GM12878 (cell line): ENCODE measurements around the gene CDC27. TPM values are rescaled to one million over a fixed set of nuclear protein-coding genes. Genes with fewer than 3 reads are reported as not detected.

Source experiments
- ATAC-seq: fragments of 200-7000 bp; cut with Tn5 transposase; 3 replicates; pipeline ENCODE4 v1.9.1; 2020; ENCODE audit warnings: mild to moderate bottlenecking, moderate library complexity
- BruUV-seq: library from RNA; stranded (reverse); fragments of 400-500 nt; replicated peaks from 2 replicates; lab custom pipeline; 2021; lab: Mats Ljungman, UMichigan
- CTCF ChIA-PET: fragments of 300-600 bp; sonication (Branson Sonifier 250); formaldehyde crosslinking; extraction: SDS; loops from one replicate; lab custom pipeline; 2021; ENCODE audit warnings: inconsistent platforms; lab: Yijun Ruan, JAX
- POLR2A ChIA-PET: fragments of 350-600 bp; formaldehyde crosslinking; extraction: SDS; loops from one replicate; lab custom pipeline; 2021; ENCODE audit warnings: inconsistent platforms; lab: Charles Lee
- RAD21 ChIA-PET: fragments of 300-600 bp; sonication (Branson Sonifier 250); formaldehyde crosslinking; loops from one replicate; lab custom pipeline; 2023; ENCODE audit warnings: antibody characterized with exemption; ENCODE audit not compliant: unreplicated experiment; lab: Charles Lee
- SMC1A ChIA-PET: fragments of 300-600 bp; sonication (Branson Sonifier 250); formaldehyde crosslinking; loops from one replicate; lab custom pipeline; 2023; ENCODE audit not compliant: unreplicated experiment, uncharacterized antibody; lab: Charles Lee
- DNase-seq: peaks from one replicate; pipeline ENCODE4 v3.0.0-alpha.2; 2011; ENCODE audit warnings: low read depth, low spot score
- FAIRE-seq: peaks from 3 replicates; lab custom pipeline; 2011; peaks lifted over from hg19 to GRCh38; lab: Jason Lieb, UNC
- H2AFZ ChIP-seq: 2 replicates; pipeline ENCODE4 v1.6.0; 2011; ENCODE audit warnings: low read depth, low read length, control low read depth; ENCODE audit not compliant: control insufficient read depth
- H3K27ac ChIP-seq: 2 replicates; pipeline ENCODE4 v1.5.1; 2011; ENCODE audit warnings: control low read depth; ENCODE audit not compliant: control insufficient read depth, insufficient read depth
- H3K27me3 ChIP-seq, 2 experiments: replicated peaks in 1 of 2; 2 replicates each; pipeline versions ENCODE4 v1.6.0 to v1.6.1; 2011; ENCODE audit warnings: low read length in 1 of 2; ENCODE audit not compliant: control insufficient read depth in 2 of 2, insufficient read depth in 2 of 2
- H3K36me3 ChIP-seq, 2 experiments: 2 replicates each; pipeline ENCODE4 v1.5.1; 2011; ENCODE audit warnings: low read length in 1 of 2; ENCODE audit not compliant: control insufficient read depth in 2 of 2, insufficient read depth in 2 of 2
- H3K4me1 ChIP-seq: 2 replicates; pipeline ENCODE4 v1.6.1; 2011; ENCODE audit warnings: mild to moderate bottlenecking, low read length, moderate library complexity, mixed read lengths; ENCODE audit not compliant: control insufficient read depth, insufficient read depth
- H3K4me2 ChIP-seq: 2 replicates; pipeline ENCODE4 v1.6.0; 2011; ENCODE audit warnings: control low read depth; ENCODE audit not compliant: control insufficient read depth, insufficient read depth
- H3K4me3 ChIP-seq: fragments of 200-600 bp; sonication (generic); 2 replicates; pipeline ENCODE4 v1.5.1; 2016
- H3K79me2 ChIP-seq: 2 replicates; pipeline ENCODE4 v1.6.0; 2011; ENCODE audit warnings: low read length; ENCODE audit not compliant: control insufficient read depth, insufficient read depth
- H3K9ac ChIP-seq: 2 replicates; pipeline ENCODE4 v1.8.0; 2011; ENCODE audit warnings: low read length, control low read depth, mixed read lengths; ENCODE audit not compliant: control insufficient read depth, insufficient read depth
- H3K9me3 ChIP-seq: replicated peaks from 3 replicates; pipeline ENCODE4 v1.5.1; 2011; ENCODE audit warnings: mild to moderate bottlenecking, low read length; ENCODE audit not compliant: control insufficient read depth, insufficient read depth
- H4K20me1 ChIP-seq: 2 replicates; pipeline ENCODE4 v1.6.0; 2011; ENCODE audit not compliant: control insufficient read depth, insufficient read depth
- BHLHE40 ChIP-seq, 2 experiments: fragments of 450-650 bp in 1 of 2; IDR thresholded peaks; 2 replicates each; pipeline ENCODE4 v1.6.1; 2011 to 2017; ENCODE audit warnings: low read depth in 2 of 2, borderline replicate concordance in 1 of 2, improper control_type of control experiment in 1 of 2, low read length in 1 of 2, mild to moderate bottlenecking in 1 of 2
- CBX3 ChIP-seq: fragments of 200-600 bp; sonication (generic); IDR thresholded peaks from 2 replicates; pipeline ENCODE4 v1.6.1; 2016; ENCODE audit warnings: low read depth, borderline replicate concordance
- HDAC6 ChIP-seq: fragments of 200-600 bp; sonication (generic); IDR thresholded peaks from one replicate; pipeline ENCODE4 v1.8.0; 2017; ENCODE audit warnings: antibody characterized with exemption; ENCODE audit not compliant: unreplicated experiment
- HSF1 ChIP-seq: fragments of 150-350 bp; IDR thresholded peaks from 2 replicates; pipeline ENCODE4 v1.6.1; 2014; ENCODE audit warnings: mild to moderate bottlenecking, low read depth, low read length
- IRF4 ChIP-seq: IDR thresholded peaks from 2 replicates; pipeline ENCODE4 v1.6.1; 2011; ENCODE audit warnings: low read depth, low read length
- MEF2B ChIP-seq: fragments of 450-650 bp; IDR thresholded peaks from 2 replicates; pipeline ENCODE4 v1.6.1; 2018; ENCODE audit warnings: mild to moderate bottlenecking, moderate library complexity; ENCODE audit not compliant: partially characterized antibody, poor library complexity, severe bottlenecking
- NFYA ChIP-seq: IDR thresholded peaks from 2 replicates; pipeline ENCODE4 v1.6.1; 2011; ENCODE audit warnings: low read depth, mild to moderate bottlenecking, low read length, improper control_type of control experiment, borderline replicate concordance
- NFYB ChIP-seq: IDR thresholded peaks from 2 replicates; pipeline ENCODE4 v1.6.1; 2011; ENCODE audit warnings: low read depth, mild to moderate bottlenecking, low read length, improper control_type of control experiment, moderate library complexity; ENCODE audit not compliant: insufficient read depth
- NR2F1 ChIP-seq: fragments of 450-650 bp; conservative IDR thresholded peaks from 2 replicates; pipeline ENCODE4 v1.6.1; 2017; ENCODE audit warnings: mild to moderate bottlenecking
- RAD51 ChIP-seq: fragments of 450-650 bp; IDR thresholded peaks from 2 replicates; pipeline ENCODE4 v1.6.1; 2016; ENCODE audit warnings: moderate library complexity, mild to moderate bottlenecking, inconsistent platforms
- SIN3A ChIP-seq: IDR thresholded peaks from 2 replicates; pipeline ENCODE4 v1.6.1; 2012; ENCODE audit warnings: low read depth, low read length, improper control_type of control experiment
- SMAD5 ChIP-seq: IDR thresholded peaks from 2 replicates; pipeline ENCODE4 v1.6.1; 2016; ENCODE audit warnings: antibody characterized with exemption, low read depth
- SRF ChIP-seq, 2 experiments: IDR thresholded peaks; 2 replicates each; pipeline ENCODE4 v1.6.1; 2011; ENCODE audit warnings: low read depth in 2 of 2, low read length in 2 of 2, mild to moderate bottlenecking in 1 of 2, moderate library complexity in 1 of 2
- SUPT20H ChIP-seq: IDR thresholded peaks from 2 replicates; pipeline ENCODE4 v1.6.1; 2011; ENCODE audit warnings: low read depth, mild to moderate bottlenecking, low read length, moderate library complexity, borderline replicate concordance; ENCODE audit not compliant: control insufficient read depth
- YBX1 ChIP-seq: fragments of 450-650 bp; IDR thresholded peaks from 2 replicates; pipeline ENCODE4 v1.6.1; 2016; ENCODE audit warnings: antibody characterized with exemption
- ZNF217 ChIP-seq: fragments of 450-650 bp; IDR thresholded peaks from 2 replicates; pipeline ENCODE4 v1.6.1; 2017; ENCODE audit warnings: antibody characterized with exemption, mild to moderate bottlenecking
- ZSCAN29 ChIP-seq: fragments of 450-650 bp; IDR thresholded peaks from 2 replicates; pipeline ENCODE4 v1.6.1; 2017; ENCODE audit warnings: mild to moderate bottlenecking, moderate library complexity
- WGBS: methylation state at CpG from one replicate; pipeline ENCODE4 v1.1.6; 2016; ENCODE audit warnings: low lambda C conversion rate; ENCODE audit not compliant: insufficient replicate concordance, insufficient coverage; ENCODE audit errors: missing lambda C conversion rate; 5-methylcytosine and 5-hydroxymethylcytosine counted together
- in situ Hi-C: fragments of 300-500 bp; cut with MboI; formaldehyde crosslinking; loops from 9 replicates; pipeline ENCODE4 v1.14.3; 2018; ENCODE audit warnings: mixed read lengths
- intact Hi-C: fragments of 100-400 bp; cut with micrococcal nuclease; formaldehyde crosslinking; loops from one replicate; pipeline ENCODE4 v1.14.2; 2022; ENCODE audit not compliant: unreplicated experiment
- polyA plus RNA-seq, 11 experiments: library from polyadenylated mRNA; depleted of rRNA in 4 of 11; unstranded in 6 of 11; stranded (reverse) in 5 of 11; fragments of >200 nt; fragmentation: Nextera tagmentation in 4 of 11; fragmentation: Illumina TruSeq in 1 of 11; extraction: Ambion mirVana in 4 of 11; extraction: Trizol in 1 of 11; gene quantifications; 1 replicate in 1 of 11; 2 replicates in 10 of 11; pipeline versions ENCODE4 v1.2.1 to v1.2.3, GENCODE V29; 2011 to 2016; ENCODE audit warnings: inconsistent platforms in 2 of 11, missing spikeins in 2 of 11, low read depth in 1 of 11
- total RNA-seq, 4 experiments: library from RNA; depleted of rRNA in 3 of 4; stranded (reverse); fragments of >200 nt in 3 of 4; fragmentation: Illumina TruSeq in 1 of 4; extraction: Trizol in 1 of 4; gene quantifications; 2 replicates each; pipeline versions ENCODE4 v1.2.1 to v1.2.3, GENCODE V29; 2013 to 2021

Gene CDC27
- total and polyA plus RNA-seq, 10 of the 15 experiments (the other 5 are each of a cell fraction or from before 2014, with no cell fraction given) = 23.2 to 138 (median 97.8) TPM

GRCh38 chr17:47232465-47232864 lies 43.4 kb upstream of the CDC27 start:
- Histone ChIP-seq H3K27ac (no peak overlapping the region), H3K27me3 (no peaks in the 10 kb centered on the region; a peak in 1 of 4 replicates), H3K79me2 (no peaks in the 10 kb centered on the region), H3K4me2 (no peak overlapping the region), H2AFZ (no peak overlapping the region), H3K4me3 (no peak overlapping the region), H3K36me3 (no peaks in the 10 kb centered on the region), H3K9ac (no peak overlapping the region), H4K20me1 (no peaks in the 10 kb centered on the region), H3K9me3 (peaks cover 6% of the 10 kb centered on the region; the same call in 2 of the 3 replicates), H3K4me1 (peaks cover 18% of the 10 kb centered on the region)
- POLR2A ChIA-PET = interaction anchor here (0.7 to 2.3 kb wide), 4 partner anchors 35 to 55 kb away, joined by 3 to 11 read pairs (median 4); no protein-coding TSS in a partner anchor
- intact Hi-C loops = no loop called here
- BruUV-seq = no TSS peak
- DNase-seq = no peak
- ATAC-seq = no peak
- FAIRE-seq = no peak
- in situ Hi-C loops = loop anchor here (5.0 kb wide), 2 partner anchors 80 to 380 kb away; no protein-coding TSS in a partner anchor
- 86% methylated on average over 2 of the region's 2 CpGs for WGBS
- SMC1A ChIA-PET = interaction anchor here (0.8 to 5.8 kb wide), 10 partner anchors 9 to 101 kb away, joined by 3 to 175 read pairs (median 18); partner anchors contain the start of gene MYL4
- no peak for TF ChIP-seq NFYB
- TF ChIP-seq SMAD5 = no peak
- TF ChIP-seq ZNF217 = no peak
- no peak for TF ChIP-seq HSF1
- TF ChIP-seq CBX3 = no peak
- no peak for TF ChIP-seq IRF4
- no peak for TF ChIP-seq BHLHE40 (IDR thresholded peaks at IDR 0.05; ENCODE audit: borderline replicate concordance in 1 of 2, low read depth in 2 of 2, low read length in 1 of 2)
- TF ChIP-seq SRF (IDR thresholded peaks at IDR 0.05; ENCODE audit: low read depth in 2 of 2, low read length in 2 of 2) = no peak
- TF ChIP-seq ZSCAN29 = no peak
- TF ChIP-seq RAD51 = no peak
- TF ChIP-seq YBX1 = no peak
- TF ChIP-seq NFYA = no peak
- TF ChIP-seq SUPT20H = no peak
- no peak for TF ChIP-seq MEF2B
- TF ChIP-seq SIN3A = no peak
- no peak for TF ChIP-seq NR2F1
- TF ChIP-seq HDAC6 = no peak
- CTCF ChIA-PET = interaction anchor here (1.2 to 4.8 kb wide), 5 partner anchors 47 to 102 kb away, joined by 3 to 227 read pairs (median 19); partner anchors contain the start of gene EFCAB13
- RAD21 ChIA-PET = interaction anchor here (1.1 to 4.5 kb wide), 3 partner anchors 47 to 83 kb away, joined by 3 to 158 read pairs (median 32); no protein-coding TSS in a partner anchor
